ENCODE results near the gene SIGLEC9.

SIGLEC9 gene

GRCh38 chr19:51097796-51098195 is 26.9 kb upstream of the SIGLEC9 start:
- no peak for DNase-seq

- peak; percentile 42 for DNase-seq
Measured at GRCh38 chr19:51098365-51099046, 26.2 kb upstream of the SIGLEC9 start.

GRCh38 chr19:51099047-51099382 is 25.7 kb upstream of the SIGLEC9 start:
- DNase-seq: no peak

GRCh38 chr19:51100601-51101000 is 24.1 kb upstream of the SIGLEC9 start:
- no peak for DNase-seq

- DNase-seq: no peak
Measured at GRCh38 chr19:51101171-51101865, 23.4 kb upstream of the SIGLEC9 start.

GRCh38 chr19:51102991-51103390 is 21.7 kb upstream of the SIGLEC9 start:
- DNase-seq: no peak

- no peak for DNase-seq
Measured at GRCh38 chr19:51103926-51104341, 20.8 kb upstream of the SIGLEC9 start.

- peak; percentile 10 for DNase-seq
Measured at GRCh38 chr19:51107406-51108065, 17.2 kb upstream of the SIGLEC9 start.

GRCh38 chr19:51108066-51108804 is 16.5 kb upstream of the SIGLEC9 start, which contains the start of gene CTU1:
Gene CTU1 (minus strand): TSS chr19:51108409. CDS start chr19:51104569, 3,840 bp downstream.
- peak; percentile 99 for DNase-seq

- DNase-seq: no peak
Measured at GRCh38 chr19:51108805-51109146, 15.9 kb upstream of the SIGLEC9 start.

GRCh38 chr19:51110666-51110971 is 14.1 kb upstream of the SIGLEC9 start:
- no peak for DNase-seq

- DNase-seq: no peak
Measured at GRCh38 chr19:51111606-51112005, 13.1 kb upstream of the SIGLEC9 start.

- peak; percentile 28 for DNase-seq
Measured at GRCh38 chr19:51114087-51114729, 10.5 kb upstream of the SIGLEC9 start.

GRCh38 chr19:51116736-51117286 is 7.9 kb upstream of the SIGLEC9 start:
- peak; percentile 38 for DNase-seq

GRCh38 chr19:51119101-51119500 is 5.6 kb upstream of the SIGLEC9 start:
- DNase-seq: no peak

GRCh38 chr19:51119611-51120010 is 5.1 kb upstream of the SIGLEC9 start:
- no peak for DNase-seq

- DNase-seq: no peak
Measured at GRCh38 chr19:51120160-51120559, 4.5 kb upstream of the SIGLEC9 start.

GRCh38 chr19:51121257-51121656 is 3.4 kb upstream of the SIGLEC9 start:
- no peak for DNase-seq

GRCh38 chr19:51122112-51122981 is 2.4 kb upstream of the SIGLEC9 start:
- DNase-seq: peak; percentile 15

GRCh38 chr19:51123381-51123800 is 1.3 kb upstream of the SIGLEC9 start:
- peak; percentile 69 for DNase-seq

- no peak for DNase-seq
Measured at GRCh38 chr19:51123802-51124201, 904 bp upstream of the SIGLEC9 start.

GRCh38 chr19:51124216-51124615 is 490 bp upstream of the SIGLEC9 start:
- no peak for DNase-seq

All from CD4-positive, alpha-beta T cell treated with Interleukin-17A for 1 hour (primary cell).